Heart left ventricle (tissue), 16 donors: ENCODE results near the gene CELF5. TPM values are rescaled to one million over a fixed set of nuclear protein-coding genes. Genes with fewer than 3 reads are reported as not detected.
"Not testable (repeated sequence)": the region's sequence is repeated elsewhere in the genome, so short reads cannot be mapped to it uniquely, and the experiment has no call there.

Experiments
- ATAC-seq, 4 donors: fragments of 200-7000 bp; cut with Tn5 transposase; one replicate each; pipeline ENCODE4 v1.9.1; 2020 to 2022; ENCODE audit warnings: moderate library complexity in 4 of 4, mild to moderate bottlenecking in 3 of 4, moderate number of reproducible peaks in 1 of 4
- DNase-seq, 5 donors: peaks; one replicate each; pipeline ENCODE4 v3.0.0-alpha.2; 2020
- H3K27ac ChIP-seq, 12 donors: fragments of 200-600 bp; sonication (generic) in 4 of 12; one replicate each; pipeline versions ENCODE4 v1.5.0 to v1.8.0; 2016 to 2022; ENCODE audit warnings: mild to moderate bottlenecking in 2 of 12
- H3K27me3 ChIP-seq, 9 donors: fragments of 200-600 bp; sonication (generic) in 2 of 9; one replicate each; pipeline versions ENCODE4 v1.5.1 to v1.8.0; 2016 to 2022; ENCODE audit warnings: mild to moderate bottlenecking in 3 of 9
- H3K36me3 ChIP-seq, 9 donors: fragments of 200-600 bp; sonication (generic) in 2 of 9; one replicate each; pipeline versions ENCODE4 v1.5.0 to v1.8.0; 2018 to 2022; ENCODE audit warnings: mild to moderate bottlenecking in 2 of 9
- H3K4me1 ChIP-seq, 12 donors: fragments of 200-600 bp; sonication (generic) in 4 of 12; one replicate each; pipeline versions ENCODE4 v1.5.0 to v1.8.0; 2016 to 2022; ENCODE audit warnings: mild to moderate bottlenecking in 3 of 12
- H3K4me3 ChIP-seq, 12 donors: fragments of 200-600 bp; sonication (generic) in 4 of 12; one replicate each; pipeline versions ENCODE4 v1.5.0 to v1.8.0; 2017 to 2022; ENCODE audit warnings: mild to moderate bottlenecking in 9 of 12, moderate library complexity in 4 of 12
- H3K9me3 ChIP-seq, 12 donors: fragments of 200-600 bp; sonication (generic) in 4 of 12; one replicate each; pipeline versions ENCODE4 v1.5.0 to v1.8.0; 2016 to 2022; ENCODE audit warnings: mild to moderate bottlenecking in 1 of 12
- CTCF ChIP-seq, 12 donors: fragments of 200-600 bp; sonication (generic) in 4 of 12; IDR thresholded peaks; one replicate each; pipeline versions ENCODE4 v1.5.0 to v1.8.0; 2018 to 2022; ENCODE audit warnings: antibody characterized with exemption in 12 of 12, mild to moderate bottlenecking in 5 of 12
- POLR2A ChIP-seq, 2 donors: fragments of 450-650 bp; IDR thresholded peaks; one replicate each; pipeline ENCODE4 v1.6.1; 2017; ENCODE audit warnings: antibody characterized with exemption in 2 of 2, mild to moderate bottlenecking in 2 of 2, moderate library complexity in 2 of 2
- WGBS, 4 donors: extraction: QIAGEN DNeasy Blood & Tissue Kit in 2 of 4; methylation state at CpG; one replicate each; pipeline versions ENCODE4 v1.1.5 to v1.1.7; 2013 to 2018; 5-methylcytosine and 5-hydroxymethylcytosine counted together
- intact Hi-C, 10 donors: fragments of 100-400 bp; cut with DNase I; formaldehyde crosslinking; loops; one replicate each; pipeline versions ENCODE4 v1.11.1 to v1.14.2; 2022
- polyA plus RNA-seq, 2 donors: library from polyadenylated mRNA; stranded (reverse); fragments of 200-250 nt; gene quantifications; one replicate each; pipeline ENCODE4 v1.2.3, GENCODE V29; 2013
- total RNA-seq, 9 donors: library from RNA; depleted of rRNA in 2 of 9; stranded (reverse); fragments of >200 nt in 2 of 9; fragmentation: NEBNext Ultra II Directional in 3 of 9; extraction: Animal tissue kit (Norgen Biotek cat#: 25700) in 3 of 9; gene quantifications; one replicate each; pipeline versions ENCODE4 v1.1.0 to v1.2.4, GENCODE V29; 2016 to 2023
- donor health status: ischemic (EF 13 %, LVEDD 7.1; RV severe dilation, severe dysfunction).
- donor health status: healthy with polysubstance abuse.
- donor health status: DM: no; HTN: yes; CAD: no.
- donor health status: DM: no; HTN: no; CAD: no.
- donor health status: ischemic (EF 25% LVEDD 6.9; RV normal size, moderate dysfunction).
- donor health status: ischemic (EF 25% LVEDD 5.7; RV mildly dilated, moderate dysfunction).
- donor health status: healthy.
- donor health status: DM: yes; HTN: yes; CAD: no.
- donor health status: ischemic (EF 35%, LVEDD 5.7; RV mildly dilated, moderate dysfunction).
- donor health status: nonischemic (EF 11% LVEDD 7.7; RV severe dilation, severe dysfunction).
- donor health status: DM: yes; HTN: yes; CAD: no.
- donor health status: PGD.
- donor health status: ischemic (EF 29% LVEDD 5.4; RV normal size, mild dysfunction).
- donor health status: nonischemic (EF 23%, LVEDD 6.1; RV moderate dilation, normal function).

CELF5 gene
- total and polyA plus RNA-seq, 11 donors: not detected

GRCh38 chr19:3333020-3333583 is 108.6 kb downstream of the CELF5 start:
- intact Hi-C loops: no loop called here
- H3K36me3 ChIP-seq: no peaks in the 10 kb centered on the region
- no peaks in the 10 kb centered on the region for H3K27me3 ChIP-seq
- ATAC-seq (no peak), DNase-seq (no peak)
- peaks cover 5 to 36% (median 28%) of the 10 kb centered on the region in 12 donors for H3K4me1 ChIP-seq
- 58 to 89% (median 76%) methylated on average over 4 of the region's 4 CpGs for WGBS, 4 donors
- H3K27ac ChIP-seq: peak overlapping the region in 1 of 12 donors; percentile 46
- no peak overlapping the region for H3K4me3 ChIP-seq
- no peaks in the 10 kb centered on the region for H3K9me3 ChIP-seq
- TF ChIP-seq POLR2A (IDR thresholded peaks at IDR 0.05) (no peak), CTCF (IDR thresholded peaks at IDR 0.05) (no peak)

- TF ChIP-seq CTCF (IDR thresholded peaks at IDR 0.05): no peak
- no peak for TF ChIP-seq POLR2A (IDR thresholded peaks at IDR 0.05)
Observed at GRCh38 chr19:3333662-3334061, 109.2 kb downstream of the CELF5 start.

GRCh38 chr19:3334749-3335430 is 110.4 kb downstream of the CELF5 start:
- 66 to 81% (median 77%) methylated on average over 8 of the region's 8 CpGs for WGBS, 4 donors
- H3K9me3 ChIP-seq, H3K4me3 ChIP-seq: not testable (repeated sequence)

More at GRCh38 chr19:3333662-3334061, 109.2 kb downstream of the CELF5 start:
- H3K4me3 ChIP-seq: no peak overlapping the region
- H3K36me3 ChIP-seq: no peaks in the 10 kb centered on the region
- WGBS, 4 donors: 85 to 91% (median 89%) methylated on average over 8 of the region's 8 CpGs
- intact Hi-C loops: no loop called here
- no peaks in the 10 kb centered on the region for H3K27me3 ChIP-seq
- H3K4me1 ChIP-seq: peaks cover 5 to 41% (median 31%) of the 10 kb centered on the region in 12 donors
- DNase-seq: no peak
- ATAC-seq: no peak
- no peaks in the 10 kb centered on the region for H3K9me3 ChIP-seq
- H3K27ac ChIP-seq: peak overlapping the region in 1 of 12 donors; percentile 92

GRCh38 chr19:3335431-3336350 is 111.2 kb downstream of the CELF5 start:
- H3K4me1 ChIP-seq: peaks cover 5 to 44% (median 33%) of the 10 kb centered on the region in 12 donors

More at GRCh38 chr19:3334749-3335430, 110.4 kb downstream of the CELF5 start:
- ATAC-seq, H3K36me3 ChIP-seq, DNase-seq, H3K27me3 ChIP-seq: not testable (repeated sequence)
- Histone ChIP-seq H3K4me1 (peaks cover 5 to 44% (median 33%) of the 10 kb centered on the region in 12 donors), H3K27ac (peak overlapping the region; percentile 84 to 99 (median 92))
- intact Hi-C loops: loop anchor here in 1 of 10 donors (5.0 kb wide), 1 partner anchor 92 kb away; no protein-coding TSS in a partner anchor

More at GRCh38 chr19:3335431-3336350, 111.2 kb downstream of the CELF5 start:
- Histone ChIP-seq H3K36me3 (no peaks in the 10 kb centered on the region), H3K4me3 (no peak overlapping the region), H3K27ac (peak overlapping the region; percentile 84 to 99 (median 92)), H3K9me3 (no peaks in the 10 kb centered on the region), H3K27me3 (no peaks in the 10 kb centered on the region)
- 79 to 82% (median 80%) methylated on average over 14 to 15 of the region's 15 CpGs for WGBS, 4 donors
- TF ChIP-seq POLR2A (IDR thresholded peaks at IDR 0.05): no peak
- TF ChIP-seq CTCF (IDR thresholded peaks at IDR 0.05): no peak
- intact Hi-C loops: loop anchor here in 3 of 10 donors (2.0 to 5.0 kb wide), 3 partner anchors 25 to 92 kb away; no protein-coding TSS in a partner anchor
- DNase-seq (peak; percentile 43 to 89 (median 71)), ATAC-seq (peak; percentile 43 to 77 (median 64))
